Adrenal gland (tissue), 12 donors: ENCODE measurements around the gene KCNJ16. TPM values are rescaled to one million over a fixed set of nuclear protein-coding genes. Genes with fewer than 3 reads are reported as not detected.

Experiments
- DNase-seq, 7 donors: peaks; one replicate each; pipeline ENCODE4 v3.0.0-alpha.2; 2019 to 2020
- H3K27ac ChIP-seq, 5 donors: fragments of 200-600 bp; sonication (generic) in 4 of 5; 1 replicate in 3 of 5; 2 replicates in 2 of 5; pipeline versions ENCODE4 v1.5.1 to v1.8.0; 2016 to 2020; ENCODE audit warnings: mild to moderate bottlenecking in 1 of 5
- H3K27me3 ChIP-seq: fragments of 200-600 bp; 2 replicates; pipeline ENCODE4 v1.8.0; 2021
- H3K36me3 ChIP-seq, 2 donors: fragments of 200-600 bp; replicated peaks in 1 of 2; 1 replicate in 1 of 2; 2 replicates in 1 of 2; pipeline versions ENCODE4 v1.5.1 to v1.8.0; 2018 to 2022
- H3K4me1 ChIP-seq, 2 donors: fragments of 200-600 bp; replicated peaks in 1 of 2; 1 replicate in 1 of 2; 2 replicates in 1 of 2; pipeline versions ENCODE4 v1.5.1 to v1.8.0; 2018 to 2021
- H3K4me3 ChIP-seq, 4 donors: fragments of 200-600 bp; sonication (generic) in 3 of 4; one replicate each; pipeline ENCODE4 v1.5.1; 2016 to 2018
- H3K9me3 ChIP-seq, 3 donors: fragments of 200-600 bp; sonication (generic) in 1 of 3; replicated peaks in 1 of 3; 1 replicate in 2 of 3; 2 replicates in 1 of 3; pipeline versions ENCODE4 v1.5.1 to v1.8.0; 2016 to 2021
- POLR2A ChIP-seq, 2 donors: fragments of 450-650 bp; IDR thresholded peaks; one replicate each; pipeline ENCODE4 v1.6.1; 2017; ENCODE audit warnings: antibody characterized with exemption in 2 of 2, mild to moderate bottlenecking in 2 of 2, moderate library complexity in 1 of 2
- WGBS, 4 donors: extraction: QIAGEN DNeasy Blood & Tissue Kit in 2 of 4; methylation state at CpG; one replicate each; pipeline versions ENCODE4 v1.1.5 to v1.1.7; 2013 to 2017; 5-methylcytosine and 5-hydroxymethylcytosine counted together
- intact Hi-C, 2 donors: fragments of 100-400 bp; cut with DNase I; formaldehyde crosslinking; loops; one replicate each; pipeline versions ENCODE4 v1.14.1 to v1.15.0; 2022 to 2023
- polyA plus RNA-seq, 3 donors: library from polyadenylated mRNA; stranded (reverse); fragments of 200-250 nt in 2 of 3; fragments of 350-450 nt in 1 of 3; fragmentation: Illumina TruSeq in 1 of 3; extraction: RNeasy Lipid Tissue Mini Kit (QIAGEN cat#74804) in 1 of 3; gene quantifications; one replicate each; pipeline ENCODE4 v1.2.3, GENCODE V29; 2013 to 2014
- total RNA-seq, 9 donors: library from RNA; depleted of rRNA in 4 of 9; stranded (reverse); fragments of >200 nt in 4 of 9; fragments of 120-200 nt in 1 of 9; fragmentation: NEBNext Ultra II Directional in 1 of 9; extraction: Animal tissue kit (Norgen Biotek cat#: 25700) in 1 of 9; gene quantifications; one replicate each; pipeline versions ENCODE4 v1.1.0 to v1.2.4, GENCODE V29; 2013 to 2023
- TF ChIP-seq, protein P1 (sequence below), 6 experiments: fragments of 450-650 bp in 4 of 6; fragments of 200-600 bp in 2 of 6; sonication (generic) in 1 of 6; IDR thresholded peaks; 1 replicate in 5 of 6; 2 replicates in 1 of 6; pipeline versions ENCODE4 v1.5.1 to v1.8.0; 2016 to 2021; ENCODE audit warnings: antibody characterized with exemption in 6 of 6, mild to moderate bottlenecking in 2 of 6, moderate library complexity in 1 of 6
- donor health status: healthy with polysubstance abuse.
- donor health status: Bipolar disorder and iron deficiency.
- donor health status: DM: yes; HTN: yes; CAD: no.
- donor health status: DM: no; HTN: no; CAD: no.
- donor health status: DM: no; HTN: no; CAD: no.
- donor health status: DM: yes; HTN: yes; CAD: no.

The KCNJ16 gene
- total and polyA plus RNA-seq, 12 donors = 0.05 to 1.0 (median 0.24) TPM; not detected in 3

DNA sequence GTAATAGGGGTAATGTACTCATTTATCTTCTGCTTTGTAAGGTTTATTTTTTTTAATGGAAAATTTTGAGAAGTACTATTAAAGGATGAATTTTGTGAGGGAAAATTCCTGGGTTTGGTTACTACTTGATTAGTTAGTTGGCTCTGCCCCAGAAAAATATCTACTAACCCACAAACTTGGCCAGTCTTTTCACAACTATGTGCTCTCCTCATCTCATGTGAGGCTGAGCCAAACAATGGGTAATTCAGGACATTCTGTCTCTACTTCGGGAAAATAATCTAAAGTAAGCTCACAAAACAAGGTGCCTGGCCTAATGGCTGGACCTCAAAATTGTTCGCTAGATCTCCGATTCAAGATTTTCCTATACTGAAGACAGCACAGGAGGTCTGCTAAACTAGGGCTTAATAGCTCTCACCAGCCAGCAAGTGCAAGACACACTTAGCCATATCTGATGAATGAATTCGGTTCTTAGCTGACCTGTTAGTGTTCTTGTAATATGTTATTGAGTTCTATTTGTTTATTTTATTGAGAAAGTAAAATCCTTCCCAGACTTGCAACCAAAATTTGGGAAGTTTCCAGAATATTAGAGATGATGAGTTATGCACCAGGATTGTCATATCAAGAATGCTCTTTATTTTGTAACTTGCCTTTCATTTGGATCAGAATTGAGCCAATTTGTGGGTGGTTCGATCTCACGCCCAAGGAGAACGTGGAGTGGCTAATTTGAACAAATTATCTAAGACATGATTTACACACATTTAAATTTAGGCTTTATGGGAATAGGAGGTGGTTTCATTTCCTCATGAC lies 5.7 kb downstream of the KCNJ16 start:
- WGBS, 4 donors = 61 to 73% (median 64%) methylated on average over 7 of the region's 7 CpGs
- Histone ChIP-seq H3K27me3 (no peaks in the 10 kb centered on the region), H3K36me3 (no peaks in the 10 kb centered on the region), H3K4me1 (no peaks in the 10 kb centered on the region), H3K27ac (no peak overlapping the region), H3K9me3 (no peaks in the 10 kb centered on the region), H3K4me3 (no peak overlapping the region)
- intact Hi-C loops = no loop called here
- no peak for DNase-seq
- TF ChIP-seq, protein P1, sequence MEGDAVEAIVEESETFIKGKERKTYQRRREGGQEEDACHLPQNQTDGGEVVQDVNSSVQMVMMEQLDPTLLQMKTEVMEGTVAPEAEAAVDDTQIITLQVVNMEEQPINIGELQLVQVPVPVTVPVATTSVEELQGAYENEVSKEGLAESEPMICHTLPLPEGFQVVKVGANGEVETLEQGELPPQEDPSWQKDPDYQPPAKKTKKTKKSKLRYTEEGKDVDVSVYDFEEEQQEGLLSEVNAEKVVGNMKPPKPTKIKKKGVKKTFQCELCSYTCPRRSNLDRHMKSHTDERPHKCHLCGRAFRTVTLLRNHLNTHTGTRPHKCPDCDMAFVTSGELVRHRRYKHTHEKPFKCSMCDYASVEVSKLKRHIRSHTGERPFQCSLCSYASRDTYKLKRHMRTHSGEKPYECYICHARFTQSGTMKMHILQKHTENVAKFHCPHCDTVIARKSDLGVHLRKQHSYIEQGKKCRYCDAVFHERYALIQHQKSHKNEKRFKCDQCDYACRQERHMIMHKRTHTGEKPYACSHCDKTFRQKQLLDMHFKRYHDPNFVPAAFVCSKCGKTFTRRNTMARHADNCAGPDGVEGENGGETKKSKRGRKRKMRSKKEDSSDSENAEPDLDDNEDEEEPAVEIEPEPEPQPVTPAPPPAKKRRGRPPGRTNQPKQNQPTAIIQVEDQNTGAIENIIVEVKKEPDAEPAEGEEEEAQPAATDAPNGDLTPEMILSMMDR (IDR thresholded peaks at IDR 0.05) = no peak

- Histone ChIP-seq H3K27ac (no peak overlapping the region), H3K27me3 (no peaks in the 10 kb centered on the region), H3K9me3 (no peaks in the 10 kb centered on the region), H3K4me3 (no peak overlapping the region), H3K36me3 (no peaks in the 10 kb centered on the region), H3K4me1 (no peaks in the 10 kb centered on the region)
- 53 to 73% (median 66%) methylated on average over 1 of the region's 1 CpG for WGBS, 4 donors
- intact Hi-C loops = no loop called here
- DNase-seq = no peak
- TF ChIP-seq, protein P1 (IDR thresholded peaks at IDR 0.05) = no peak
- TF ChIP-seq POLR2A (IDR thresholded peaks at IDR 0.05) = no peak
Observed at GRCh38 chr17:70081885-70082284, 6.9 kb downstream of the KCNJ16 start.

GRCh38 chr17:70084476-70084875 lies 9.5 kb downstream of the KCNJ16 start:
- 62 to 71% (median 66%) methylated on average over 4 of the region's 4 CpGs for WGBS, 4 donors
- no peak for TF ChIP-seq POLR2A (IDR thresholded peaks at IDR 0.05)
- TF ChIP-seq, protein P1 (IDR thresholded peaks at IDR 0.05) = no peak
- peaks cover 0 to 2% of the 10 kb centered on the region in 2 donors for H3K4me1 ChIP-seq
- no peaks in the 10 kb centered on the region for H3K27me3 ChIP-seq
- no peak for DNase-seq
- H3K27ac ChIP-seq = no peak overlapping the region
- H3K4me3 ChIP-seq = no peak overlapping the region
- H3K36me3 ChIP-seq = no peaks in the 10 kb centered on the region
- intact Hi-C loops = no loop called here
- no peaks in the 10 kb centered on the region for H3K9me3 ChIP-seq

DNA sequence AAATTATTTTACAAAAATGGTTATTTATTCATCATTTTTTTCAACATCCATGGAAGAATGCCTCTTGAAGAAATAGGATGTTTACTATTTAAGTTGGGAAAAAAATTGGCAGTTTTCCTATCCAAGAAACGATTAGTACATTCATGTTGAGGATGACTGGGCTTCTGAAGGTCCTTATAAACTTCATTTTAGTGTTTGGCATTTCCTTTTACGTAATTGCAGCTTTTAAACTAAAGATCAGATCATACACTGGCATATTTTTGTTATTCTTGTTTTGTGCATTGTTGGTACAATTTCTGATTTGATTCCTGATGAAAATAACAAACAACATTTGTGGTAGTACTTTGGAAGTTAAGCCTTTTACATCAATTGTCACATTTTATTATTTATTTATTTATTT lies 11.5 kb downstream of the KCNJ16 start:
- Histone ChIP-seq H3K27me3 (no peaks in the 10 kb centered on the region), H3K36me3 (no peaks in the 10 kb centered on the region), H3K4me3 (no peak overlapping the region), H3K27ac (no peak overlapping the region), H3K4me1 (peaks cover 0 to 11% of the 10 kb centered on the region in 2 donors), H3K9me3 (no peaks in the 10 kb centered on the region)
- 46 to 54% (median 54%) methylated on average over 2 of the region's 2 CpGs for WGBS, 4 donors
- TF ChIP-seq, protein P1 (IDR thresholded peaks at IDR 0.05) = no peak
- TF ChIP-seq POLR2A (IDR thresholded peaks at IDR 0.05) = no peak
- no peak for DNase-seq
- intact Hi-C loops = no loop called here
